Activated naive CD4-positive, alpha-beta T cell treated with anti-CD3 and anti-CD28 coated beads for 36 hours (primary cell): ENCODE results near the gene KCND3. TPM values are rescaled to one million over a fixed set of nuclear protein-coding genes. Genes with fewer than 3 reads are reported as not detected.
"Not testable (repeated sequence)": the region's sequence is repeated elsewhere in the genome, so short reads cannot be mapped to it uniquely, and the experiment has no call there.

Experiments used
- CTCF ChIA-PET: fragments of 350-600 bp; sonication (Branson Sonifier 250); formaldehyde crosslinking; loops from one replicate; lab custom pipeline; 2021; ENCODE audit warnings: antibody characterized with exemption; lab: Charles Lee
- DNase-seq: peaks from one replicate; pipeline ENCODE4 v3.0.0-alpha.2; 2020
- H3K27ac Mint-ChIP-seq: one replicate; pipeline ENCODE4 v1.8.0; 2021; ENCODE audit warnings: mild to moderate bottlenecking, mixed read lengths
- H3K27me3 Mint-ChIP-seq: one replicate; pipeline ENCODE4 v1.8.0; 2021; ENCODE audit warnings: low read depth, mixed read lengths
- H3K36me3 Mint-ChIP-seq: one replicate; pipeline ENCODE4 v1.8.0; 2021; ENCODE audit warnings: low read depth, mixed read lengths
- H3K4me1 Mint-ChIP-seq: one replicate; pipeline ENCODE4 v1.8.0; 2021; ENCODE audit warnings: low read depth, mixed read lengths
- H3K4me3 Mint-ChIP-seq: one replicate; pipeline ENCODE4 v1.8.0; 2021; ENCODE audit warnings: mild to moderate bottlenecking, moderate library complexity, mixed read lengths
- H3K9me3 Mint-ChIP-seq: one replicate; pipeline ENCODE4 v1.8.0; 2021; ENCODE audit warnings: mixed read lengths
- intact Hi-C: fragments of 100-400 bp; cut with micrococcal nuclease; formaldehyde crosslinking; loops from one replicate; pipeline ENCODE4 v1.15.1; 2023
- total RNA-seq, 2 experiments: library from RNA; stranded (reverse); gene quantifications; one replicate each; pipeline ENCODE4 v1.2.3, GENCODE V29; 2021

KCND3 gene
- total RNA-seq, 2 experiments from 2014 or later = not detected

GRCh38 chr1:111802984-111803383 lies 186.5 kb downstream of the KCND3 start:
- peaks cover 3% of the 10 kb centered on the region for H3K27me3 Mint-ChIP-seq
- no peaks in the 10 kb centered on the region for H3K4me1 Mint-ChIP-seq
- H3K9me3 Mint-ChIP-seq = no peaks in the 10 kb centered on the region
- H3K36me3 Mint-ChIP-seq = no peaks in the 10 kb centered on the region
- H3K4me3 Mint-ChIP-seq = no peak overlapping the region
- intact Hi-C loops = no loop called here
- CTCF ChIA-PET = no interaction called here
- DNase-seq = no peak
- H3K27ac Mint-ChIP-seq = no peak overlapping the region

DNA sequence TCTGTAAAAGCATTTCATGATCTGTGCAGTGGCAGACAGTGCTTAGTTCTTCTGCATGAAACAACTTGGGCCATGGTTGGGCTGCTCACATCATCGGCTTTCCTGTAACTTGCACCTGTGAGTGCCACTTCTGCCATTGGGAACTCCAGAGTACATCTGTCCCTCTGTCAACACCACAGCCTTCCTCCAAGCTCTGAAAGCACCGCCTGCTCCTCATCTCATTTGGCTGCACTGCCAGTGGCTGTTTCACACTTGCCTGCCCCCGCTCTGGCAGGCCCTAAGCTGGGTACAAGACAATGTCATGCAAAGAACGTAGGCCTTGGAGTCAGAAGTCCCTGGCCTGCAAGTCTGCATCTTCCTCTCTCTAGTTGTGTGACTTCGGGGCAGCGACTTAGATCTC lies 187.4 kb downstream of the KCND3 start:
- Mint-ChIP-seq H3K36me3 (no peaks in the 10 kb centered on the region), H3K27ac (no peak overlapping the region), H3K9me3 (no peaks in the 10 kb centered on the region), H3K4me3 (no peak overlapping the region), H3K4me1 (no peaks in the 10 kb centered on the region), H3K27me3 (peaks cover 3% of the 10 kb centered on the region)
- intact Hi-C loops = no loop called here
- CTCF ChIA-PET = no interaction called here
- DNase-seq = no peak

- intact Hi-C loops = no loop called here
- CTCF ChIA-PET = no interaction called here
- Mint-ChIP-seq H3K27ac (no peak overlapping the region), H3K4me3 (no peak overlapping the region), H3K9me3 (no peaks in the 10 kb centered on the region), H3K36me3 (no peaks in the 10 kb centered on the region), H3K27me3 (peaks cover 3% of the 10 kb centered on the region), H3K4me1 (no peaks in the 10 kb centered on the region)
- no peak for DNase-seq
Observed at GRCh38 chr1:111801071-111801850, 188.2 kb downstream of the KCND3 start.

DNA sequence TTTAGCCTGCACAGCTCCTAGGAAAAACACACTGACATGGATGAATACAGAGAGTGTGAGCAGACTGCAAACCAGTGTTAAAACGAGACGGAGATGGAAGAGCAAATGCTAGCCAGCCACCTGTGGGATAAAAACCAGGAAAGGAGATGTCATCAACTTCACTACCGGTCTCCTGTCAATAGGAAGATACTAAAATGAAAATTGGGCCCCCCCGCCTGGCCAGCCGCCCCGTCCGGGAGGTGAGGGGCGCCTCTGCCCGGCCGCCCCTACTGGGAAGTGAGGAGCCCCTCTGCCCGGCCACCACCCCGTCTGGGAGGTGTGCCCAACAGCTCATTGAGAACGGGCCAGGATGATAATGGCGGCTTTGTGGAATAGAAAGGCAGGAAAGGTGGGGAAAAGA lies 189.7 kb downstream of the KCND3 start:
- intact Hi-C loops, H3K27ac Mint-ChIP-seq, H3K27me3 Mint-ChIP-seq, H3K36me3 Mint-ChIP-seq, H3K9me3 Mint-ChIP-seq, DNase-seq, CTCF ChIA-PET, H3K4me3 Mint-ChIP-seq, H3K4me1 Mint-ChIP-seq: not testable (repeated sequence)

DNA sequence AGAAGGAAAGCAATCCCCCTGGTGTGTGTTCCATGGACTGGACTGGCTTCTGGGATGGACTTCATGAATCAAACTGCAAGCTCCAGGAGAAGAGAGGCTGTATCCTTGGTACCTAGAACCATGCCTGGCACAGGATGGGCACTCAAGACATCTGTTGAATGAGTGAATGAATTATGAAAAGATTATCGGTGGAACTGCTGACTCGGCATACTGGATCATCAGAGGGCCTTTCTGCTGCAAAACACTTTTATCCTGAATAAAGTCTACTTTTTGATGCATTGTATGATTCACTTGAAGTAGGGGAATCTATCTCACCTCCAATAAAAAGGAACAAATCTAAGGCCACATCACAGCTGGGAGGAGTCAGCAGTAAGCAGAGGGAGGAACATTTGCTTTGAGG lies 190.9 kb downstream of the KCND3 start:
- Mint-ChIP-seq H3K36me3 (no peaks in the 10 kb centered on the region), H3K4me3 (no peak overlapping the region), H3K27ac (no peak overlapping the region), H3K4me1 (no peaks in the 10 kb centered on the region), H3K27me3 (peaks cover 3% of the 10 kb centered on the region), H3K9me3 (no peaks in the 10 kb centered on the region)
- CTCF ChIA-PET = interaction anchor here (1.0 kb wide), 1 partner anchor 316 kb away, joined by 3 read pairs; no protein-coding TSS in a partner anchor
- DNase-seq = no peak
- intact Hi-C loops = no loop called here

GRCh38 chr1:111795401-111795800 lies 194.1 kb downstream of the KCND3 start:
- no peak overlapping the region for H3K27ac Mint-ChIP-seq
- intact Hi-C loops = no loop called here
- no peak for DNase-seq
- CTCF ChIA-PET = no interaction called here
- H3K4me1 Mint-ChIP-seq = no peaks in the 10 kb centered on the region
- H3K4me3 Mint-ChIP-seq = no peak overlapping the region
- H3K27me3 Mint-ChIP-seq = peaks cover 5% of the 10 kb centered on the region
- H3K9me3 Mint-ChIP-seq = no peaks in the 10 kb centered on the region
- no peaks in the 10 kb centered on the region for H3K36me3 Mint-ChIP-seq

DNA sequence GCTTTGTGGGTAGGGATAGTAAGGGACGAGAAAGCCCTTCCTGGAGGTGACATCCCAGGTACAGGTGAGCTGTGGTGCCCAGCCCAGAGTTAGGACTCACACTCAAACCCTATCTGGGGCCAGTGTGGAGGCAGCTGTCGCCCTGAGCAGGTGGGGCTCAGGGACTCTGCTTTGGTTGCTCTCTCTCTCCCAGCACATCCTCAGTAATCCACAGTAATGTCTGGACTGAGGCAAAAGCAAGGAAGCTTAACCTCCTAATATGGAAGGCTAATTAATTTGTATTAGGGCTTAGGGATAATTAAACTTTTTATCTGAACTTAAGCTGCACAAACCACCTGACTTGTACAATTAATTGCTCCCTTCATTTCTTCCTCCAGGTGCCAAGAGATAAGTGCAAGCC lies 195.5 kb downstream of the KCND3 start:
- no peaks in the 10 kb centered on the region for H3K36me3 Mint-ChIP-seq
- H3K27ac Mint-ChIP-seq = no peak overlapping the region
- CTCF ChIA-PET = interaction anchor here (1.0 kb wide), 1 partner anchor 47 kb away, joined by 3 read pairs; no protein-coding TSS in a partner anchor
- no peaks in the 10 kb centered on the region for H3K4me1 Mint-ChIP-seq
- H3K27me3 Mint-ChIP-seq = peaks cover 2% of the 10 kb centered on the region
- intact Hi-C loops = no loop called here
- no peak for DNase-seq
- H3K9me3 Mint-ChIP-seq = no peaks in the 10 kb centered on the region
- no peak overlapping the region for H3K4me3 Mint-ChIP-seq

GRCh38 chr1:111792249-111792648 lies 197.2 kb downstream of the KCND3 start:
- Mint-ChIP-seq H3K4me3 (no peak overlapping the region), H3K27ac (no peak overlapping the region), H3K27me3 (peaks cover 2% of the 10 kb centered on the region), H3K4me1 (no peaks in the 10 kb centered on the region), H3K9me3 (no peaks in the 10 kb centered on the region), H3K36me3 (no peaks in the 10 kb centered on the region)
- DNase-seq = no peak
- intact Hi-C loops = no loop called here
- CTCF ChIA-PET = interaction anchor here (0.6 kb wide), 1 partner anchor 339 kb away, joined by 3 read pairs; no protein-coding TSS in a partner anchor

- CTCF ChIA-PET = interaction anchor here (0.6 kb wide), 1 partner anchor 338 kb away, joined by 3 read pairs; no protein-coding TSS in a partner anchor
- no peak overlapping the region for H3K27ac Mint-ChIP-seq
Observed at GRCh38 chr1:111791776-111792175, 197.7 kb downstream of the KCND3 start.

DNA sequence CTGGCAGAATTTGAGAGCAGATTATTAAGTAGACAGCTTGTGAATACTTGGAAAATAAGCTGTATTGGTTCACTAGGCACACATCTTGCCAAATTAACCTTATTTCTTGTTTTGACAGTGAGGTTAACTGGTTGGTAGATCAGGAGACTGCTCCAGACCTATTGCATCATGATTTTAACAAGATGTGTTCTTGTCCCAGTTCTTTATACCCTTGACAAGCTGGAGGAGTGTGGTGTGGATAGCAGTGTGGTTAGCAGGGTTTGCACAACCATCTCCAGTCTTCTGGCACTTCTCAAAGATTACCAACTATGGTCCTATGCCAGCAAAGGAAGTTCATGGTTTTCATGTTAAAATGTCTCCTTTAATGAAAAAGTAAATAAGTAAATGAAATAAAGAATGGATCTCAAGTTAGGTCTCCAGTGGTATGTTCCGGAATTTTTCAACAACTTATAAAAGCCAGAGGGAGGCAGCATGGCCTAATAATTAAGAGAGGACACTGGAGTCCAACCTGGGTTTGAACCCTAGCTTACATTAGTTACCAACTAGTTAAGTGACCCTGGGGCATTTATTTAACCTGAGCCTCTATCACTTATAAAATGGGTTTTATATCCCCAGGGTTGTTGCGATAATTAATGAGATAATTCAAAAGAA lies 199.7 kb downstream of the KCND3 start:
- Mint-ChIP-seq H3K27ac (no peak overlapping the region), H3K4me3 (no peak overlapping the region), H3K9me3 (no peaks in the 10 kb centered on the region), H3K4me1 (no peaks in the 10 kb centered on the region), H3K36me3 (no peaks in the 10 kb centered on the region), H3K27me3 (peaks cover 2% of the 10 kb centered on the region)
- no peak for DNase-seq
- CTCF ChIA-PET = no interaction called here
- intact Hi-C loops = no loop called here

More at GRCh38 chr1:111791776-111792175, 197.7 kb downstream of the KCND3 start:
- no peak for DNase-seq
- Mint-ChIP-seq H3K4me1 (no peaks in the 10 kb centered on the region), H3K9me3 (no peaks in the 10 kb centered on the region), H3K27me3 (peaks cover 2% of the 10 kb centered on the region), H3K4me3 (no peak overlapping the region), H3K36me3 (no peaks in the 10 kb centered on the region)
- intact Hi-C loops = no loop called here

DNA sequence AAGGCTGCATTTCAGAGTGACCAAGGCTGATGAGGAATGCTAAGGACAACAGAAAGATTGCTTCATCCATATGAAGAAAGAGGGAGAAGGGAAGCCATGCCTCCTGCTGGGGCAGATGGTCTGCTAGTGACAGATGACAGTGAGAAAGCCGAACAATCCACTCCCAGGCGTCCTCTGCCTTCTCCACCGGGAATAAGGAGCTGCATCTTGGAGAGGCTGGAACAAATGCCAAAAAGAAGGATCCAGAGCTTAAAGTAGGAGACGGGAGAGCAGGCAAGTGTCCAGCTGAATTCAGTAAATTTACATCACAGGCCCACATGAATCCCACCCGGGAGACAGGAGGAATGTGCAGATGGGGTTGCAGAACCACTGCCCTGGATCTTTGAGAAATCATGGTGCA lies 200.3 kb downstream of the KCND3 start:
- Mint-ChIP-seq H3K36me3 (no peaks in the 10 kb centered on the region), H3K4me3 (no peak overlapping the region), H3K9me3 (no peaks in the 10 kb centered on the region), H3K27ac (no peak overlapping the region), H3K27me3 (peaks cover 2% of the 10 kb centered on the region), H3K4me1 (no peaks in the 10 kb centered on the region)
- no peak for DNase-seq
- intact Hi-C loops = no loop called here
- CTCF ChIA-PET = interaction anchor here (2.0 kb wide), 1 partner anchor 21 kb away, joined by 4 read pairs; no protein-coding TSS in a partner anchor

GRCh38 chr1:111786669-111787207 lies 202.7 kb downstream of the KCND3 start:
- DNase-seq = no peak
- no peaks in the 10 kb centered on the region for H3K27me3 Mint-ChIP-seq
- no peaks in the 10 kb centered on the region for H3K4me1 Mint-ChIP-seq
- intact Hi-C loops = no loop called here
- H3K9me3 Mint-ChIP-seq = no peaks in the 10 kb centered on the region
- CTCF ChIA-PET = interaction anchor here (0.6 kb wide), 1 partner anchor 507 kb away, joined by 3 read pairs; no protein-coding TSS in a partner anchor
- no peak overlapping the region for H3K27ac Mint-ChIP-seq
- no peaks in the 10 kb centered on the region for H3K36me3 Mint-ChIP-seq
- no peak overlapping the region for H3K4me3 Mint-ChIP-seq
